ENCODE measurements around the gene ESYT3.
"Not testable (repeated sequence)": the region's sequence is repeated elsewhere in the genome, so short reads cannot be mapped to it uniquely, and the experiment has no call there.

ESYT3 gene

DNA sequence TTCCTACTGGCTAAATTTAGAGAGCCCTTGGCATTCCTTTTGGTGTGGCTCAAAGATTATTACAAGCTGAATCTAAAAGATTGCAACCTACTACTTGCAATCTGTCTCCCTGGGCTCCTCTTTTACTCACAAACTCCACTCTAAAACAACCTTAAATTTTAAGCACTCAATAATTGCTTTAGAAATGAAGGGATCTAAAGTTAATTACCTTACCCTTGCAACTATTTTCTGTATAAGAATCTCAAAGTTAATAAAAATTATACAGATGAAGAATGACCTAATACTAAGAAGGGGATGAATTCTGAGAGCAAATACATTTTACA is 60.2 kb downstream of the ESYT3 start:
- no peak for DNase-seq

DNA sequence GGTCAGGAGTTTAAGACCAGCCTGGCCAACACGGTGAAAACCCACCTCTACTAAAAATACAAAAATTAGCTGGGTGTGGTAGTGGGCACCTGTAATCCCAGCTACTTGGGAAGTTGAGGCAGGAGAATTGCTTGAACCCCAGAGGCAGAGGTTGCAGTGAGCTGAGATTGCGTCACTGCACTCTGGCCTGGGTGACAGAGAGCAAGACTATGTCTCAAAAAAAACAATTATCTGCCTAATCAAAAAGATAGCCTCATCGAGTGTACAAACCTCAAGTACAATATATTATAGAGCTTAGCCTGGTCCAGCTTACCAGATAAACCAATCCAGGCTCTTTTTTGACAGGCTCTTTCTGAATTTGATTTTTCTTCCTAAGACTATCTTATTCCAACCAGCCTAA is 61.2 kb downstream of the ESYT3 start:
- not testable (repeated sequence) for DNase-seq

DNA sequence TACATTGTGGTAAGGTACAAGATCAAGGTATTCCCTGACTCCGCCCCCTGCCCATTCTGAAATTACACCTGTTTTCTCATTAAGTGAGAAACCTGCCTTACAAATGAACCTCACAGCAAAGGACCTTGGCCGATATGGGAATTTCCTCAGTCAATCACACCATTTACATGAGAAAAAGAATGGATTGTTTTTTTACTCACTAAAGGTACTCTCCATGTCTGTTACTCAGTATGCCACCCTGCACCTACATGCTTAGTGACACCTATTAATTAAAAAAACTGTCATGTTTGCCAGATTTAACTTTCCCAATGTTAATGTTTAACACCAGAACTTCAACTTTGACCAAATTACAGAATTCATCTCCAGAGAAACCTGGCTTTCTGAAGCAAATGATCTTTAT is 62.0 kb downstream of the ESYT3 start:
- DNase-seq: no peak

DNA sequence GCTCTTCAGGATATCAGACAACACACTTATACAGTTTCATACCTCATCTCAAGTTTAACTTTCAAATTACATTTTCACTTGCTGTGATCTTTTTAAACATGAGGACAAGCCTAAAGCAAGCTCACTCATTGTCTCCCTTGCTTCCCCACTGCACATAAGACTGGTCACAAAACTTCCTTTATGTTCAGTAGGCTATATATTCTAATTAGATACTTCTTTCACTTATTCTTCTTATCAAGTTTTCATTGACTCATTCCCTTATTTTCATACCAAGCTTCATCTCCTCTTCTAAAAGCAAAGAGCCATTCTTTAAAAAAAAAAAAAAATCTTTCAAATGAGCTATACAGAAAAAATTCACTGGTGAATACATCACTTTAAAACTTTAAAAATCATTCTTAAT is 62.6 kb downstream of the ESYT3 start:
- DNase-seq: no peak

DNA sequence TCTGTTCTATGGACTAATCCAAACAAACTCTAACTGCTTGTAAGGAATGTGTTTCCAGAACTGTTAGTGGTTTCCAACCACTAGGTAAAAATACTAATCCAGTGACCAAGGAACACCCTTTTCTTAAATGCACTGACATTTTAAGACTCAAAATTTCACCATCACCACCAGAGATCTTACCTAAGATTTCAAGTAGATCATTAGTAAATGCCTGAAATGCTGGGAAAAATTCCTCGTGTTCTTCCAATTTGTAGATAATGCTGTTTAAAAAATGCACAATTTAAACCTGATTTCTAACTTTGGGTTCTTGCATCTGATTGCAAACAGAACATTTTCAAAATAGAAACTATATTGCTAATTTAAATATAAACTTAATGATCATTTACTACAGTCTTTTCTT is 63.4 kb downstream of the ESYT3 start:
- DNase-seq: no peak

DNA sequence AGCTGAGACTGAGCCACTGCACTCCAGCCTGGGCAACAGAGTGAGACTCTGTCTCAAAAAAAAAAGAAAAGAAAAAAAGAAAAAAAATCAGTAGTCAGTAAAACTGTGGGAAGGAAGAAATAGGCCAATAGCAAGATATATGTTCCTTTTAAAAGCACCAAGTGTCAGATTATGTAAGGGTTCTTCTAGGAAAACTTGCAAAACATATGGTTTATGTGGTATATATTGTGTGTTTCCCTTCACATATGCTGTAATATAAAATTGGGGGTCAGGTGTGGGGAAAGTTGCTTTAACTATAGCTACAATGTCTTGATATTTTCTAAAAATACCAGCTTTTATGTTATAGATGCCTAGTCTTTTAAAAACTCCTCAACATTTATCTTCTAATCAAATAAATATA is 64.6 kb downstream of the ESYT3 start:
- DNase-seq: no peak

DNA sequence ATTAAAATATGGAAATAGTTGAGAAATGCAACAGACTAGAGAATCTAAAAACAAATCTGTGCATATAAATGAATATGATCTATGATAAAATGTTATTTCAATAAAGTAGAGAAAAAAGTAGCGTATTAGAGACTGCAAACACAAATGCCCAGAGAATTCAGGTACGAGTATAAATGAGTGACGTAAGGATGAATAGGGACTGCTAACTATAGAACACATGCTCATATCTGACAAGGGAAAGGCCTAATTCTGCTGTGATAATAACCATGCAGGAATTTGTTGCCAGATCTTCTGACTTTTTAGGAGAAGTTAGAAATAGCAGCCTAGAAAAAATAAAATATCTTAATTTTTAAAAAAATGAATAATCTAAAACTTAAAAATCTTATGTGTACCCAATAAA is 73.1 kb downstream of the ESYT3 start:
- no peak for DNase-seq

DNA sequence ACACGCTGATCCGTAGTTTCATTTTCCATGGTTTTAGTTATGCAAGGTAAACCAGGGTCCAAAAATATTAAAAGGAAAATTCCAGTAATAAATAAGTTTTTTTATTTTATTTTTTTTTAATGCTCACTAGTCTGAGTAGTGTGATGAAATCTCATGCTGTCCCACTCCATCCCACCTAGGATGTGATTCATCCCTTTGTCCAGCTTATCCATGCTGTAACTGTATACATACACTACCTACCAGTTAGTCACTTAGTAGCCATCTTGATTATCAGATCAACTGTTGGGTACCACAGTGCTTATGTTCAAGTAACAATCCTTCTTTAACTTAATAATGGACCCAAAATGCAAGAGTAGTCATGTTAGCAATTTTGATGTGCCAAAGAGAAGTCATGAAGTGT is 75.2 kb downstream of the ESYT3 start:
- no peak for DNase-seq

DNA sequence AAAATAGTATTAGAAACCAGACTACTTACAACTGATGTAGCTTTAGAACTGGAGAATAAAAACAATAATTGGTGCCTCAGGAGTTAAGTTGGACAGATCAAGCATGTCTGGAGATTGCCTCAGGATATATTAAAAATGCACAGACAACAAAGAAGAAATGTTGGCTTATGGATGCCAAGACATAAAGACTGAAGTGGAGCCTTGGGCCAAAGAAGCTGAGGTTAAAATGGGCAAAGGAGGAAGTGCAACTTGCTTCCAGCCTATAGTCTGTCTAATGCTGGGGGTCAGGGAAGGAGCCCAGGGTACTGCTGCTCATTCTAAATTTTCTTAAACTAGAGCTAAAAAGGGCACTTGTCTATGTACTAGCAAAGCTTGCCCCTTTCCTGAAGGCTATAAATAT is 77.5 kb downstream of the ESYT3 start:
- DNase-seq: no peak

DNA sequence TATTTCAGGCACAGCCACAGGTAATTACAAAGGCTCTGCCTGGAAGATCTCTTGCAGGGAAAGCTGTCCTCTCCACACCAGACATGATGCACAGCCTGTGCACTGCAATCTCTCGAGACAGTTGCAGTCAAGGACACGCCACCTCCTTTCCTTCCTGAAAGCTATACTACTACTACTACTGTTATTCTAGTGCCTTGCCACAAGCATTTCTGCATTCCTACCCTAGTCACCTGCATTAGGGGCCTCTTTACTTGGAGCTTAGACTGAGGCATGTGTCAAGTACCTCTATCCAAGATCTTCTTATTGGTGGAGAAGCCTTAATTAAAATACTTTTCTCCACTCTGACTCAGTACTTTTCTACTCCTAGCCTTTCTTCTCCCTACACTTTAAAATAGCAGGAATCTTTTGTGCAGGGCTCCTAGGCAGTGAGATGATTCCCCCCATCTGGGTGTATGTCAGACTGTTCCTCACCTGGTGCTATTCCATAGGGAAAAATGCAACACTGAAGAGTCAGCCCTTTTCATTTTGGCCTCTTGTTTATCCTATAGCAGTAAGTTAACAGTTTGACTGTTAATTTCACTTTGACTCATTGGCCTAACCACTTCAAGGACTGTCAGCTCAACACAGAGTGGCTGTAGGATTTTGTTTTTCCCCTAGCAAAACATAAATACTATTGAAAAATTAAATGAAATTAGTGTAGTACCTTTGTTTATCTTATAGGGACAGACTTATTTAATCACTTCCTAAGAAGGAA is 78.9 kb downstream of the ESYT3 start:
- DNase-seq: no peak

DNA sequence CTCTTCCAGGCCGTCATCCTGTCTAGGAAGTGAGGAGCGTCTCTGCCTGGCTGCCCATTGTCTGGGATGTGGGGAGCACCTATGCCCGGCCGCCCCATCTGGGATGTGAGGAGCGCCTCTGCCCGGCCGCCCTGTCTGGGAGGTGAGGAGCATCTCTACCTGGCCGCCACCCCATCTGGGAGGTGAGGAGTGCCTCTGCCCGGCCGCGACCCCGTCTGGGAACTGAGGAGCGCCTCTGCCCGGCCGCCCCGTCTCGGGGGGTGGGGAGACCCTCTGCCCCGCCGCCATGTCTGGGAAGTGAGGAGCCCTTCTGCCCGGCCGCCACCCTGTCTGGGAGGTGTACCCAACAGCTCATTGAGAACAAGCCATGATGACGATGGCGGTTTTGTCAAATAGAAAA is 87.0 kb downstream of the ESYT3 start:
- not testable (repeated sequence) for DNase-seq

Measured in NCI-H1436 (cell line).